H1 (cell line): ENCODE results near the gene NDUFAB1. TPM values are rescaled to one million over a fixed set of nuclear protein-coding genes. Genes with fewer than 3 reads are reported as not detected.

Experiments
- CTCF ChIA-PET: fragments of 300-600 bp; sonication (Branson Sonifier 250); formaldehyde crosslinking; loops from one replicate; lab custom pipeline; 2021; ENCODE audit not compliant: partially characterized antibody; lab: Charles Lee
- POLR2A ChIA-PET: fragments of 300-600 bp; sonication (Branson Sonifier 250); formaldehyde crosslinking; loops from one replicate; lab custom pipeline; 2021; ENCODE audit warnings: inconsistent platforms; ENCODE audit not compliant: partially characterized antibody; lab: Charles Lee
- DNase-seq, 2 experiments: peaks; one replicate each; pipeline versions ENCODE4 v3.0.0 to v3.0.0-alpha.2; 2010 to 2022; ENCODE audit warnings: low spot score in 2 of 2, low read depth in 1 of 2, mixed read lengths in 1 of 2
- FAIRE-seq: peaks from 2 replicates; lab custom pipeline; 2011; peaks lifted over from hg19 to GRCh38; lab: Jason Lieb, UNC
- H2AFZ ChIP-seq: 2 replicates; pipeline ENCODE4 v1.8.1; 2012; ENCODE audit warnings: low read length, inconsistent platforms
- H2AK5ac ChIP-seq: 2 replicates; pipeline ENCODE4 v1.6.1; 2013; ENCODE audit warnings: low read depth, low read length
- H2BK120ac ChIP-seq: replicated peaks from 2 replicates; pipeline ENCODE3; 2013; ENCODE audit warnings: low read depth, low read length, inconsistent platforms
- H2BK12ac ChIP-seq: 2 replicates; pipeline ENCODE4 v1.6.1; 2013; ENCODE audit warnings: low read depth, low read length
- H2BK15ac ChIP-seq: 2 replicates; pipeline ENCODE4 v1.6.1; 2013; ENCODE audit warnings: low read length
- H2BK20ac ChIP-seq: 2 replicates; pipeline ENCODE4 v1.6.1; 2013; ENCODE audit warnings: low read length
- H2BK5ac ChIP-seq: 2 replicates; pipeline ENCODE4 v1.6.1; 2013; ENCODE audit warnings: low read depth, low read length
- H3K14ac ChIP-seq: 2 replicates; pipeline ENCODE4 v1.6.1; 2013; ENCODE audit warnings: inconsistent platforms; ENCODE audit not compliant: insufficient read length
- H3K18ac ChIP-seq: 2 replicates; pipeline ENCODE4 v1.6.1; 2013; ENCODE audit warnings: low read length; ENCODE audit errors: extremely low read depth
- H3K23ac ChIP-seq: 2 replicates; pipeline ENCODE4 v1.6.1; 2013; ENCODE audit warnings: inconsistent platforms; ENCODE audit not compliant: insufficient read length
- H3K23me2 ChIP-seq: 2 replicates; pipeline ENCODE4 v1.6.1; 2013; ENCODE audit warnings: low read depth, low read length
- H3K27ac ChIP-seq: 2 replicates; pipeline ENCODE4 v1.6.1; 2011; ENCODE audit warnings: low read depth, low read length, inconsistent platforms
- H3K27me3 ChIP-seq, 4 experiments: replicated peaks in 1 of 4; 1 replicate in 1 of 4; 2 replicates in 3 of 4; pipeline versions ENCODE4 v1.6.1 to v1.8.1; 2011 to 2013; ENCODE audit warnings: low read length in 3 of 4, mild to moderate bottlenecking in 3 of 4, inconsistent platforms in 2 of 4, mixed read lengths in 2 of 4, moderate library complexity in 1 of 4; ENCODE audit not compliant: control insufficient read depth in 3 of 4, insufficient read depth in 3 of 4; ENCODE audit errors: extremely low read depth in 1 of 4
- H3K36me3 ChIP-seq, 4 experiments: 2 replicates each; pipeline versions ENCODE4 v1.6.1 to v1.8.1; 2011 to 2013; ENCODE audit warnings: mild to moderate bottlenecking in 4 of 4, low read length in 3 of 4, moderate library complexity in 2 of 4, control low read depth in 1 of 4, inconsistent platforms in 1 of 4; ENCODE audit not compliant: insufficient read depth in 4 of 4, control insufficient read depth in 2 of 4
- H3K4ac ChIP-seq: replicated peaks from 2 replicates; pipeline ENCODE3; 2013; ENCODE audit warnings: low read length, low read depth, mixed read lengths, inconsistent platforms; ENCODE audit not compliant: insufficient read length
- H3K4me1 ChIP-seq, 4 experiments: replicated peaks in 1 of 4; 1 replicate in 1 of 4; 2 replicates in 3 of 4; pipeline versions ENCODE4 v1.6.1 to v1.8.1; 2011 to 2013; ENCODE audit warnings: low read length in 3 of 4, inconsistent platforms in 2 of 4, mixed read lengths in 1 of 4; ENCODE audit not compliant: insufficient read depth in 4 of 4, control insufficient read depth in 3 of 4
- H3K4me2 ChIP-seq, 2 experiments: 2 replicates each; pipeline versions ENCODE4 v1.6.1 to v1.8.1; 2011 to 2013; ENCODE audit warnings: low read depth in 2 of 2, low read length in 2 of 2, control low read depth in 1 of 2, inconsistent platforms in 1 of 2, mild to moderate bottlenecking in 1 of 2; ENCODE audit not compliant: insufficient read depth in 1 of 2
- H3K4me3 ChIP-seq, 4 experiments: fragments of 200-600, 300-600 bp in 1 of 4; sonication (generic), shearing (Covaris generic), sonication (Bioruptor Twin) in 1 of 4; 2 replicates each; pipeline versions ENCODE4 v1.5.1 to v1.8.1; 2011 to 2016; ENCODE audit warnings: low read length in 4 of 4, low read depth in 3 of 4, control low read depth in 2 of 4, inconsistent platforms in 2 of 4, mild to moderate bottlenecking in 2 of 4, mixed read lengths in 1 of 4, moderate library complexity in 1 of 4; ENCODE audit not compliant: insufficient read depth in 2 of 4; ENCODE audit errors: extremely low read depth in 1 of 4
- H3K56ac ChIP-seq: replicated peaks from 2 replicates; pipeline ENCODE3; 2013; ENCODE audit warnings: low read depth, mild to moderate bottlenecking, mixed read lengths, low read length, inconsistent platforms; ENCODE audit not compliant: insufficient read length
- H3K79me1 ChIP-seq: 2 replicates; pipeline ENCODE4 v1.6.1; 2013; ENCODE audit warnings: low read depth, low read length, control low read depth
- H3K79me2 ChIP-seq, 2 experiments: 2 replicates each; pipeline versions ENCODE4 v1.6.1 to v1.8.1; 2012 to 2013; ENCODE audit warnings: low read length in 2 of 2, mild to moderate bottlenecking in 2 of 2, inconsistent platforms in 1 of 2; ENCODE audit not compliant: insufficient read depth in 2 of 2, control insufficient read depth in 1 of 2
- H3K9ac ChIP-seq, 4 experiments: replicated peaks in 1 of 4; 1 replicate in 1 of 4; 2 replicates in 3 of 4; pipeline versions ENCODE4 v1.6.1 to v1.8.1; 2011 to 2013; ENCODE audit warnings: low read depth in 3 of 4, low read length in 3 of 4, control low read depth in 2 of 4, mild to moderate bottlenecking in 2 of 4, moderate library complexity in 2 of 4, inconsistent platforms in 1 of 4; ENCODE audit errors: extremely low read depth in 1 of 4
- H3K9me3 ChIP-seq, 2 experiments: 2 replicates each; pipeline versions ENCODE4 v1.6.1 to v1.8.1; 2012 to 2013; ENCODE audit warnings: mild to moderate bottlenecking in 2 of 2, moderate library complexity in 2 of 2, control low read depth in 1 of 2, inconsistent platforms in 1 of 2, low read depth in 1 of 2, low read length in 1 of 2, mixed read lengths in 1 of 2; ENCODE audit not compliant: insufficient read depth in 2 of 2
- H4K20me1 ChIP-seq, 2 experiments: replicated peaks in 1 of 2; 2 replicates each; pipeline versions ENCODE3 to v1.8.1; 2011 to 2013; ENCODE audit warnings: inconsistent platforms in 2 of 2, low read length in 2 of 2, mild to moderate bottlenecking in 1 of 2; ENCODE audit not compliant: insufficient read depth in 2 of 2, control insufficient read depth in 1 of 2
- H4K5ac ChIP-seq: 2 replicates; pipeline ENCODE4 v1.6.1; 2013; ENCODE audit warnings: low read length, low read depth, mixed read lengths, inconsistent platforms; ENCODE audit not compliant: insufficient read length
- H4K8ac ChIP-seq: 2 replicates; pipeline ENCODE4 v1.8.0; 2013; ENCODE audit warnings: mild to moderate bottlenecking, moderate library complexity, low read length, inconsistent platforms; ENCODE audit not compliant: insufficient read depth; ENCODE audit errors: extremely low read depth
- H4K91ac ChIP-seq: replicated peaks from 2 replicates; pipeline ENCODE3; 2013; ENCODE audit warnings: low read length, mixed read lengths, inconsistent platforms; ENCODE audit not compliant: insufficient read length
- BCL11A ChIP-seq, 2 experiments: IDR thresholded peaks; one replicate each; pipeline ENCODE4 v1.6.1; 2011; ENCODE audit warnings: low read depth in 2 of 2, low read length in 2 of 2, mild to moderate bottlenecking in 2 of 2
- CBX5 ChIP-seq: fragments of 300-800, 300-1000 bp; sonication (generic); IDR thresholded peaks from 2 replicates; pipeline ENCODE4 v1.7.1; 2016; ENCODE audit warnings: antibody characterized with exemption, low read length, low read depth
- CTCF ChIP-seq, 3 experiments: IDR thresholded peaks; 1 replicate in 2 of 3; 2 replicates in 1 of 3; pipeline versions ENCODE4 v1.5.1 to v1.6.1; 2011; ENCODE audit warnings: low read length in 3 of 3, mild to moderate bottlenecking in 3 of 3, inconsistent platforms in 2 of 3, low read depth in 1 of 3, moderate library complexity in 1 of 3; ENCODE audit not compliant: insufficient read depth in 1 of 3; ENCODE audit errors: control extremely low read depth in 1 of 3
- GTF2F1 ChIP-seq: IDR thresholded peaks from 2 replicates; pipeline ENCODE4 v1.6.1; 2012; ENCODE audit warnings: low read depth, low read length, improper control_type of control experiment, borderline replicate concordance
- KDM1A ChIP-seq: fragments of 200-600, 300-600 bp; sonication (generic); IDR thresholded peaks from 2 replicates; pipeline ENCODE4 v1.7.1; 2016; ENCODE audit warnings: mild to moderate bottlenecking, low read length, borderline replicate concordance
- KDM5A ChIP-seq: fragments of 200-600 bp; IDR thresholded peaks from 2 replicates; pipeline ENCODE4 v1.7.1; 2012; ENCODE audit warnings: mild to moderate bottlenecking, low read length, inconsistent platforms, mixed read lengths
- POU5F1 ChIP-seq: IDR thresholded peaks from 2 replicates; pipeline ENCODE4 v1.6.1; 2011; ENCODE audit warnings: low read depth, mild to moderate bottlenecking, low read length, moderate library complexity
- RXRA ChIP-seq: IDR thresholded peaks from 2 replicates; pipeline ENCODE4 v1.6.1; 2011; ENCODE audit warnings: low read depth, mild to moderate bottlenecking, low read length, moderate library complexity; ENCODE audit not compliant: insufficient read depth
- SIX5 ChIP-seq: IDR thresholded peaks from 2 replicates; pipeline ENCODE4 v1.6.1; 2011; ENCODE audit warnings: mild to moderate bottlenecking, low read depth, low read length
- SUZ12 ChIP-seq: fragments of 200-600 bp; sonication (generic); IDR thresholded peaks from 2 replicates; pipeline ENCODE4 v1.6.1; 2012; ENCODE audit warnings: mild to moderate bottlenecking, inconsistent platforms, low read length, moderate library complexity, mixed read lengths
- WGBS, 2 experiments: shearing (Covaris generic) in 1 of 2; methylation state at CpG; one replicate each; pipeline versions ENCODE4 v1.1.6 to v1.1.7; 2013 to 2015; ENCODE audit warnings: low lambda C conversion rate in 2 of 2, mixed read lengths in 2 of 2, inconsistent platforms in 1 of 2, low coverage in 1 of 2, missing lambda C conversion rate in 1 of 2; ENCODE audit not compliant: insufficient replicate concordance in 2 of 2, insufficient coverage in 1 of 2, insufficient read length in 1 of 2; ENCODE audit errors: extremely low coverage in 1 of 2, missing lambda C conversion rate in 1 of 2; 5-methylcytosine and 5-hydroxymethylcytosine counted together
- polyA plus RNA-seq, 7 experiments: library from polyadenylated mRNA; depleted of rRNA in 3 of 7; stranded (reverse) in 5 of 7; unstranded in 2 of 7; fragments of >200 nt in 5 of 7; fragments of 200-250 nt in 2 of 7; gene quantifications; 1 replicate in 5 of 7; 2 replicates in 1 of 7; 4 replicates in 1 of 7; pipeline versions ENCODE4 v1.2.1 to v1.2.3, GENCODE V29; 2011 to 2013; ENCODE audit warnings: missing spikeins in 2 of 7, mixed read lengths in 2 of 7
- total RNA-seq: library from RNA; stranded (reverse); fragmentation: NEBNext Ultra II Directional; extraction: Animal tissue kit (Norgen Biotek cat#: 25700); gene quantifications from 2 replicates; pipeline ENCODE4 v1.2.1, GENCODE V29; 2021

NDUFAB1 gene
- total and polyA plus RNA-seq, 2 of the 8 experiments (the other 6 are each of a cell fraction or from before 2014, with no cell fraction given): 135 to 294 TPM

- no peak overlapping the region for H3K14ac ChIP-seq
- no peak overlapping the region for H3K18ac ChIP-seq
- 88% methylated on average over 4 of the region's 5 CpGs; no CpG with 5 or more reads in 1 of the 2 experiments for WGBS, 2 experiments
- H4K20me1 ChIP-seq: peaks cover 2% of the 10 kb centered on the region in 2 experiments
- TF ChIP-seq GTF2F1 (no peak), CBX5 (no peak), KDM1A (no peak), KDM5A (no peak), POU5F1 (no peak), SUZ12 (no peak), CTCF (IDR thresholded peaks at IDR 0.05; ENCODE audit: control extremely low read depth in 1 of 3, insufficient read depth in 1 of 3, low read depth in 1 of 3, low read length in 3 of 3) (no peak), BCL11A (IDR thresholded peaks at IDR 0.05; ENCODE audit: low read depth in 2 of 2, low read length in 2 of 2) (no peak), SIX5 (no peak), RXRA (no peak)
- TF ChIP-seq, all 59 proteins: peak for 0
- Histone ChIP-seq H3K27ac (no peak overlapping the region), H4K5ac (no peak overlapping the region), H2BK120ac (no peak overlapping the region), H2BK20ac (no peak overlapping the region), H3K23ac (no peak overlapping the region), H3K27me3 (no peaks in the 10 kb centered on the region), H4K91ac (no peak overlapping the region), H2AK5ac (no peak overlapping the region), H3K56ac (no peak overlapping the region), H3K4me1 (no peaks in the 10 kb centered on the region), H3K23me2 (no peaks in the 10 kb centered on the region), H2BK15ac (no peak overlapping the region), H2BK5ac (no peak overlapping the region), H3K79me2 (peaks cover 0 to 7% of the 10 kb centered on the region in 2 experiments; a peak in 2 of 4 replicates), H3K4ac (no peak overlapping the region), H3K4me2 (no peak overlapping the region), H3K4me3 (no peak overlapping the region), H4K8ac (no peak overlapping the region), H3K9ac (no peak overlapping the region), H2AFZ (no peak overlapping the region), H3K36me3 (peaks cover 34 to 56% (median 50%) of the 10 kb centered on the region in 4 experiments), H3K79me1 (no peaks in the 10 kb centered on the region; the same call in 1 of the 2 replicates), H2BK12ac (no peak overlapping the region), H3K9me3 (no peaks in the 10 kb centered on the region)
- FAIRE-seq: no peak
- ChIA-PET CTCF (interaction anchor here (0.6 kb wide), 1 partner anchor 1511 kb away, joined by 3 read pairs; no protein-coding TSS in a partner anchor), POLR2A (interaction anchor here (0.6 to 1.9 kb wide), 3 partner anchors 8 to 21 kb away, joined by 3 to 4 read pairs (median 3); partner anchors contain the start of gene UBFD1)
- DNase-seq: no peak
Measured at GRCh38 chr16:23549938-23550337, 46.2 kb downstream of the NDUFAB1 start.
